ENCODE data around the gene KRTAP5-8. TPM values are rescaled to one million over a fixed set of nuclear protein-coding genes. Genes with fewer than 3 reads are reported as not detected.
"Not testable (repeated sequence)": the region's sequence is repeated elsewhere in the genome, so short reads cannot be mapped to it uniquely, and the experiment has no call there.

The KRTAP5-8 gene
- total RNA-seq, 1 experiment from 2014 or later, result not detected

DNA sequence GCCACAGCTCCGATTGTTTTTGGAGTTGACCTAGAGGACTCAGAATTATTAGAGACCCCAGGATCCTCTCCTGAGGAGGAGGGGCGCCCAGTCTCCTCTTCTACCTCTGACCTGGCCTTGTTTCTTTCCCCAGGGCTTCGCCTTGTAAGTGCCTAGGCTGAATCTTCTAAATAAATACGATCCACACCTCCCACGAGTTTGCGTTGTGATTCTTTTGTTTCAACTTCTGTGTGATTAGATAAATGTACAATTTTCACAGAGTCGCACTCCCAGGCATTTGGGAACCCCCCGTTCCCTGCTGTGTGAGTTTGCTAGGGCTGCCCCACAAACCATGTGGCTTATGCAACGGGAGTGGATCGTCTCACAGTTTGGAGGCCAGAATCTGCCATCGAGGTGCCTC lies 1.2 kb downstream of the KRTAP5-8 start:
- TF ChIP-seq SIN3A (IDR thresholded peaks at IDR 0.05; ENCODE audit: borderline replicate concordance, insufficient read depth, low read depth, low read length), result no peak
- TF ChIP-seq, protein P1, sequence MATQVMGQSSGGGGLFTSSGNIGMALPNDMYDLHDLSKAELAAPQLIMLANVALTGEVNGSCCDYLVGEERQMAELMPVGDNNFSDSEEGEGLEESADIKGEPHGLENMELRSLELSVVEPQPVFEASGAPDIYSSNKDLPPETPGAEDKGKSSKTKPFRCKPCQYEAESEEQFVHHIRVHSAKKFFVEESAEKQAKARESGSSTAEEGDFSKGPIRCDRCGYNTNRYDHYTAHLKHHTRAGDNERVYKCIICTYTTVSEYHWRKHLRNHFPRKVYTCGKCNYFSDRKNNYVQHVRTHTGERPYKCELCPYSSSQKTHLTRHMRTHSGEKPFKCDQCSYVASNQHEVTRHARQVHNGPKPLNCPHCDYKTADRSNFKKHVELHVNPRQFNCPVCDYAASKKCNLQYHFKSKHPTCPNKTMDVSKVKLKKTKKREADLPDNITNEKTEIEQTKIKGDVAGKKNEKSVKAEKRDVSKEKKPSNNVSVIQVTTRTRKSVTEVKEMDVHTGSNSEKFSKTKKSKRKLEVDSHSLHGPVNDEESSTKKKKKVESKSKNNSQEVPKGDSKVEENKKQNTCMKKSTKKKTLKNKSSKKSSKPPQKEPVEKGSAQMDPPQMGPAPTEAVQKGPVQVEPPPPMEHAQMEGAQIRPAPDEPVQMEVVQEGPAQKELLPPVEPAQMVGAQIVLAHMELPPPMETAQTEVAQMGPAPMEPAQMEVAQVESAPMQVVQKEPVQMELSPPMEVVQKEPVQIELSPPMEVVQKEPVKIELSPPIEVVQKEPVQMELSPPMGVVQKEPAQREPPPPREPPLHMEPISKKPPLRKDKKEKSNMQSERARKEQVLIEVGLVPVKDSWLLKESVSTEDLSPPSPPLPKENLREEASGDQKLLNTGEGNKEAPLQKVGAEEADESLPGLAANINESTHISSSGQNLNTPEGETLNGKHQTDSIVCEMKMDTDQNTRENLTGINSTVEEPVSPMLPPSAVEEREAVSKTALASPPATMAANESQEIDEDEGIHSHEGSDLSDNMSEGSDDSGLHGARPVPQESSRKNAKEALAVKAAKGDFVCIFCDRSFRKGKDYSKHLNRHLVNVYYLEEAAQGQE (IDR thresholded peaks at IDR 0.05; ENCODE audit: insufficient read depth in 1 of 2, low read depth in 2 of 2, low read length in 1 of 2), result no peak
- no peak for TF ChIP-seq TCF7L2 (IDR thresholded peaks at IDR 0.05; ENCODE audit: low read depth, low read length)
- TF ChIP-seq, protein P2, sequence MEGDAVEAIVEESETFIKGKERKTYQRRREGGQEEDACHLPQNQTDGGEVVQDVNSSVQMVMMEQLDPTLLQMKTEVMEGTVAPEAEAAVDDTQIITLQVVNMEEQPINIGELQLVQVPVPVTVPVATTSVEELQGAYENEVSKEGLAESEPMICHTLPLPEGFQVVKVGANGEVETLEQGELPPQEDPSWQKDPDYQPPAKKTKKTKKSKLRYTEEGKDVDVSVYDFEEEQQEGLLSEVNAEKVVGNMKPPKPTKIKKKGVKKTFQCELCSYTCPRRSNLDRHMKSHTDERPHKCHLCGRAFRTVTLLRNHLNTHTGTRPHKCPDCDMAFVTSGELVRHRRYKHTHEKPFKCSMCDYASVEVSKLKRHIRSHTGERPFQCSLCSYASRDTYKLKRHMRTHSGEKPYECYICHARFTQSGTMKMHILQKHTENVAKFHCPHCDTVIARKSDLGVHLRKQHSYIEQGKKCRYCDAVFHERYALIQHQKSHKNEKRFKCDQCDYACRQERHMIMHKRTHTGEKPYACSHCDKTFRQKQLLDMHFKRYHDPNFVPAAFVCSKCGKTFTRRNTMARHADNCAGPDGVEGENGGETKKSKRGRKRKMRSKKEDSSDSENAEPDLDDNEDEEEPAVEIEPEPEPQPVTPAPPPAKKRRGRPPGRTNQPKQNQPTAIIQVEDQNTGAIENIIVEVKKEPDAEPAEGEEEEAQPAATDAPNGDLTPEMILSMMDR (IDR thresholded peaks at IDR 0.05), result no peak
- TF ChIP-seq POLR2AphosphoS5 (IDR thresholded peaks at IDR 0.05; ENCODE audit: low read depth, low read length), result no peak
- Histone ChIP-seq H3K4me1 (ENCODE audit: control insufficient read depth, insufficient read depth, low read length) (no peaks in the 10 kb centered on the region), H3K27ac (ENCODE audit: low read length) (no peak overlapping the region), H3K9me3 (ENCODE audit: control insufficient read depth, insufficient read depth, low read depth, low read length) (no peaks in the 10 kb centered on the region), H3K27me3 (ENCODE audit: control insufficient read depth, insufficient read depth, low read length) (no peaks in the 10 kb centered on the region), H3K4me3 (ENCODE audit: low read depth in 2 of 2, low read length in 2 of 2) (no peak overlapping the region), H3K36me3 (ENCODE audit: control insufficient read depth, insufficient read depth, low read length) (no peaks in the 10 kb centered on the region)
- DNase-seq (ENCODE audit: low read depth, low spot score) (no peak), ATAC-seq (no peak)
- ChIA-PET CTCF (no interaction called here), POLR2A (no interaction called here)
- no TSS peak for BruUV-seq (replicated peaks)
- intact Hi-C loops (cut with micrococcal nuclease; ENCODE audit: unreplicated experiment) (no loop called here), in situ Hi-C loops (cut with HindIII; ENCODE audit: low pct_unique_long_range_greater_than_20kb, low sequenced_read_pairs) (no loop called here)

DNA sequence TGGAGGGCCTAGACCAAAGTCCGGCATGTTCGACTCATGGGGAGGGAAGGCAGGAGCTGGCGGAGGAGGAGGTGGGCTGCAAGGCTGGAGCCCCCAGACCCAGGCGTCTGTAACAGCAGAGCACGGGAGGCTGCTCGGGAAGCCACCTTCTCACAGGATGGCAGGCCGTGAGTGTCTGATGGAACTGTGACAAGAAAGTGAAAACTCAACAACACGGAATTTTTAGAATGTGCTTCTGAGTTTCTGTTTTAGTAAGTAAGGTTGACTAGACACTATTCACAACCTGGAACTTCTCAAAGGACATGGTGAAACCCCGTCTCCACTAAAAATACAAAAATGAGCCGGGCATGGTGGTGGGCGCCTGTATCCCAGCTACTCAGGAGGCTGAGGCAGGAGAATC lies 2.1 kb downstream of the KRTAP5-8 start:
- ATAC-seq; DNase-seq (ENCODE audit: low read depth, low spot score); BruUV-seq (replicated peaks); in situ Hi-C loops (cut with HindIII; ENCODE audit: low pct_unique_long_range_greater_than_20kb, low sequenced_read_pairs); H3K4me3 ChIP-seq (ENCODE audit: low read depth in 2 of 2, low read length in 2 of 2); H3K36me3 ChIP-seq (ENCODE audit: control insufficient read depth, insufficient read depth, low read length); CTCF ChIA-PET; POLR2A ChIA-PET; H3K27ac ChIP-seq (ENCODE audit: low read length); H3K4me1 ChIP-seq (ENCODE audit: control insufficient read depth, insufficient read depth, low read length); H3K9me3 ChIP-seq (ENCODE audit: control insufficient read depth, insufficient read depth, low read depth, low read length); intact Hi-C loops (cut with micrococcal nuclease; ENCODE audit: unreplicated experiment); H3K27me3 ChIP-seq (ENCODE audit: control insufficient read depth, insufficient read depth, low read length): not testable (repeated sequence)

DNA sequence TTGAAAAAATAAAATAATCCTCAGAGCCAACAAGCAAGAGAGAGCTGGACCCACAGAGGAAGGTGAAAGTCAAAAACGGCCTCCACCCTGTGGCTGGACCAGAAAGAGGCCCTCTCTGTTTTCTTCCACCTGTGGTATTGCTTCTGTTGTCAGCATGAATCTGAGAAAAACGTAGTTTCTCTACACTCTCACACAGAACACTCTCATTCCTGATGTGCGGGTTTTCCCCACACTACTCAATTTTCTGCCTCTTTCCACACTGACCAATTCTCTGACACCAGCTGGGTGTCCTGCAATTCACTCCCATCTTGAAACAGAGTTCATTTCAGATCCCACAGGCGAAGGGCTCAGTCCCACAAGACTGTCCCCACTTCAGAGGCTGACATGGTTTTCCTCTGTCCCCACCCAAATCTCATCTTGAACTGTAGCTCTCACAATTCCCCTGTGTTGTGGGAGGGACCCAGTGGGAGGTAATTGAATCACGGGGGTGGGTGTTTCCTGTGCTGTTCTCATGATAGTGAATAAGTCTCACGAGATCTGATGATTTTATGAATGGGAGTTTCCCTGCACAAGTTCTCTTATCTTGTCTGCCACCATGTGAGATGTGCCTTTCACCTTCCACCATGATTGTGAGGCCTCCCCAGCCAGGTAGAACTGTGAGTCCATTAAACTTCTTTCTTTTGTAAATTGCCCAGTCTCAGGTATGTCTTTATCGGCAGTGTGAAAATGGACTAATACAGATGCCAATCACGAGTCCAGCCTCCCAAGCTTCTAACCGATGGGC lies 2.9 kb downstream of the KRTAP5-8 start:
- ATAC-seq; H3K4me3 ChIP-seq (ENCODE audit: low read depth in 2 of 2, low read length in 2 of 2); BruUV-seq (replicated peaks); intact Hi-C loops (cut with micrococcal nuclease; ENCODE audit: unreplicated experiment); POLR2A ChIA-PET; H3K27me3 ChIP-seq (ENCODE audit: control insufficient read depth, insufficient read depth, low read length); H3K9me3 ChIP-seq (ENCODE audit: control insufficient read depth, insufficient read depth, low read depth, low read length); DNase-seq (ENCODE audit: low read depth, low spot score); H3K27ac ChIP-seq (ENCODE audit: low read length); in situ Hi-C loops (cut with HindIII; ENCODE audit: low pct_unique_long_range_greater_than_20kb, low sequenced_read_pairs); H3K4me1 ChIP-seq (ENCODE audit: control insufficient read depth, insufficient read depth, low read length); H3K36me3 ChIP-seq (ENCODE audit: control insufficient read depth, insufficient read depth, low read length); CTCF ChIA-PET: not testable (repeated sequence)
